ENCODE data around the gene JUN.
A peak's percentile ranks its signal among the peaks of the same experiment; 100 is the strongest.
"Not testable (repeated sequence)": the region's sequence is repeated elsewhere in the genome, so short reads cannot be mapped to it uniquely, and the experiment has no call there.

The JUN gene

GRCh38 chr1:58805716-58806571 lies 22.1 kb upstream of the JUN start:
- DNase-seq, result no peak

- DNase-seq, result no peak
Observed at GRCh38 chr1:58804853-58805565, 21.2 kb upstream of the JUN start.

GRCh38 chr1:58803858-58804257 lies 20.0 kb upstream of the JUN start:
- DNase-seq, result no peak

GRCh38 chr1:58802640-58803399 lies 19.0 kb upstream of the JUN start:
- DNase-seq, result no peak

GRCh38 chr1:58801286-58801685 lies 17.4 kb upstream of the JUN start:
- DNase-seq, result not testable (repeated sequence)

- DNase-seq, result no peak
Observed at GRCh38 chr1:58799650-58800049, 15.8 kb upstream of the JUN start.

- DNase-seq, result no peak
Observed at GRCh38 chr1:58798910-58799442, 15.1 kb upstream of the JUN start.

- no peak for DNase-seq
Observed at GRCh38 chr1:58796416-58796815, 12.6 kb upstream of the JUN start.

- no peak for DNase-seq
Observed at GRCh38 chr1:58794585-58794984, 10.7 kb upstream of the JUN start.

GRCh38 chr1:58792846-58793245 lies 9.0 kb upstream of the JUN start:
- no peak for DNase-seq

GRCh38 chr1:58791106-58791505 lies 7.3 kb upstream of the JUN start:
- no peak for DNase-seq

GRCh38 chr1:58789996-58790660 lies 6.3 kb upstream of the JUN start:
- no peak for DNase-seq

GRCh38 chr1:58789322-58789856 lies 5.5 kb upstream of the JUN start:
- no peak for DNase-seq

GRCh38 chr1:58788259-58788658 lies 4.4 kb upstream of the JUN start:
- no peak for DNase-seq

- DNase-seq, result no peak
Observed at GRCh38 chr1:58786927-58787245, 3.0 kb upstream of the JUN start.

GRCh38 chr1:58786184-58786926 lies 2.5 kb upstream of the JUN start:
- DNase-seq, result no peak

- peak; percentile 83 for DNase-seq
Observed at GRCh38 chr1:58785442-58786058, 1.7 kb upstream of the JUN start.

- peak; percentile 69 for DNase-seq
Observed at GRCh38 chr1:58784758-58785441, 1.1 kb upstream of the JUN start.

- DNase-seq, result no peak
Observed at GRCh38 chr1:58783090-58783992, 506 bp downstream of the JUN start.

Measured in SHP77 treated with DMSO at 0.1 percent for 48 hours (cell line).